H1 (cell line): ENCODE measurements around the gene ISLR2. TPM values are rescaled to one million over a fixed set of nuclear protein-coding genes. Genes with fewer than 3 reads are reported as not detected.

Experiments used
- BCL11A ChIP-seq, 2 experiments: IDR thresholded peaks; one replicate each; pipeline ENCODE4 v1.6.1; 2011; ENCODE audit warnings: low read depth in 2 of 2, low read length in 2 of 2, mild to moderate bottlenecking in 2 of 2
- CHD7 ChIP-seq: fragments of 300-600 bp; sonication (generic); IDR thresholded peaks from 2 replicates; pipeline ENCODE4 v1.7.1; 2012; ENCODE audit warnings: low read length, moderate library complexity, mild to moderate bottlenecking, inconsistent platforms; ENCODE audit not compliant: insufficient replicate concordance
- E2F6 ChIP-seq: IDR thresholded peaks from 2 replicates; pipeline ENCODE4 v1.6.1; 2012; ENCODE audit warnings: inconsistent platforms
- EGR1 ChIP-seq: IDR thresholded peaks from 2 replicates; pipeline ENCODE4 v1.6.1; 2011; ENCODE audit warnings: low read depth, low read length, borderline replicate concordance
- MAFK ChIP-seq: IDR thresholded peaks from 2 replicates; pipeline ENCODE4 v1.6.1; 2012; ENCODE audit warnings: low read depth, mild to moderate bottlenecking, improper control_type of control experiment, low read length
- NRF1 ChIP-seq: IDR thresholded peaks from 2 replicates; pipeline ENCODE4 v1.6.1; 2011; ENCODE audit warnings: mild to moderate bottlenecking, low read depth, low read length, improper control_type of control experiment
- RAD21 ChIP-seq, 2 experiments: IDR thresholded peaks in 1 of 2; conservative IDR thresholded peaks in 1 of 2; 2 replicates each; pipeline ENCODE4 v1.6.1; 2011; ENCODE audit warnings: low read depth in 2 of 2, low read length in 2 of 2, improper control_type of control experiment in 1 of 2, inconsistent platforms in 1 of 2, mild to moderate bottlenecking in 1 of 2, moderate library complexity in 1 of 2
- TAF7 ChIP-seq: optimal IDR thresholded peaks from 2 replicates; pipeline ENCODE3; 2011; ENCODE audit warnings: low read depth, mild to moderate bottlenecking, inconsistent platforms, low read length, moderate library complexity, borderline replicate concordance
- TEAD4 ChIP-seq: IDR thresholded peaks from 2 replicates; pipeline ENCODE4 v1.6.1; 2012; ENCODE audit warnings: low read depth, low read length, inconsistent platforms, mixed read lengths
- polyA plus RNA-seq, 7 experiments: library from polyadenylated mRNA; depleted of rRNA in 3 of 7; stranded (reverse) in 5 of 7; unstranded in 2 of 7; fragments of >200 nt in 5 of 7; fragments of 200-250 nt in 2 of 7; gene quantifications; 1 replicate in 5 of 7; 2 replicates in 1 of 7; 4 replicates in 1 of 7; pipeline versions ENCODE4 v1.2.1 to v1.2.3, GENCODE V29; 2011 to 2013; ENCODE audit warnings: missing spikeins in 2 of 7, mixed read lengths in 2 of 7
- total RNA-seq: library from RNA; stranded (reverse); fragmentation: NEBNext Ultra II Directional; extraction: Animal tissue kit (Norgen Biotek cat#: 25700); gene quantifications from 2 replicates; pipeline ENCODE4 v1.2.1, GENCODE V29; 2021

The ISLR2 gene
- total and polyA plus RNA-seq, 2 of the 8 experiments (the other 6 are each of a cell fraction or from before 2014, with no cell fraction given) = 0.47 to 0.58 TPM

GRCh38 chr15:74134387-74135027 is 4.1 kb downstream of the ISLR2 start (continued):
- TF ChIP-seq CHD7 = no peak
- TF ChIP-seq TEAD4 = no peak
- no peak for TF ChIP-seq MAFK
- TF ChIP-seq RAD21 (IDR thresholded peaks at IDR 0.05 in 1 of 2, conservative IDR thresholded peaks at IDR 0.05 in 1 of 2; ENCODE audit: low read depth in 2 of 2, low read length in 2 of 2) = peak; percentile 48 to 58
- no peak for TF ChIP-seq BCL11A (IDR thresholded peaks at IDR 0.05; ENCODE audit: low read depth in 2 of 2, low read length in 2 of 2)
- peak; percentile 93 for TF ChIP-seq E2F6
- TF ChIP-seq TAF7 = no peak
- TF ChIP-seq NRF1 = no peak
- no peak for TF ChIP-seq EGR1
